SU-DHL-6 (cell line): ENCODE measurements around the gene TREM2.

Experiments used
- H2AFZ ChIP-seq: fragments of 200-600 bp; sonication (generic); 2 replicates; pipeline ENCODE4 v1.6.1; 2014; ENCODE audit warnings: low read depth, mild to moderate bottlenecking, moderate library complexity, mixed read lengths, antibody characterized with exemption, low read length; ENCODE audit not compliant: severe bottlenecking
- H3F3A ChIP-seq: fragments of 200-600 bp; shearing (Covaris generic); 2 replicates; pipeline ENCODE4 v1.6.0; 2016; ENCODE audit warnings: antibody characterized with exemption, mild to moderate bottlenecking; ENCODE audit not compliant: insufficient read depth
- H3K27ac ChIP-seq: fragments of 200-600 bp; sonication (generic); 2 replicates; pipeline ENCODE4 v1.5.1; 2016; ENCODE audit warnings: low read depth, mild to moderate bottlenecking, low read length, moderate library complexity, mixed read lengths
- H3K27me3 ChIP-seq: fragments of 200-600 bp; sonication (generic), shearing (Covaris generic); 2 replicates; pipeline ENCODE4 v1.6.0; 2014; ENCODE audit warnings: mild to moderate bottlenecking, low read length
- H3K36me3 ChIP-seq: fragments of 200-600 bp; sonication (generic); 2 replicates; pipeline ENCODE4 v1.6.1; 2014; ENCODE audit warnings: mild to moderate bottlenecking, low read length, mixed read lengths
- H3K4me2 ChIP-seq: fragments of 300-600, 200-600 bp; shearing (Covaris generic), sonication (generic); 2 replicates; pipeline ENCODE4 v1.6.0; 2014; ENCODE audit warnings: low read length, low read depth, mild to moderate bottlenecking; ENCODE audit not compliant: poor library complexity, severe bottlenecking
- H3K4me3 ChIP-seq: fragments of 200-600 bp; sonication (generic); 2 replicates; pipeline ENCODE4 v1.5.1; 2014; ENCODE audit warnings: antibody characterized with exemption, low read length, mild to moderate bottlenecking, mixed read lengths; ENCODE audit not compliant: insufficient read depth, poor library complexity, severe bottlenecking
- H3K79me2 ChIP-seq: fragments of 200-600 bp; sonication (generic); 2 replicates; pipeline ENCODE4 v1.6.1; 2014; ENCODE audit warnings: mild to moderate bottlenecking, low read length, moderate library complexity; ENCODE audit not compliant: insufficient read depth
- H3K9ac ChIP-seq: fragments of 200-600 bp; sonication (generic); 2 replicates; pipeline ENCODE4 v1.7.0; 2014; ENCODE audit warnings: mild to moderate bottlenecking, low read length
- H3K9me2 ChIP-seq: fragments of 200-600 bp; sonication (generic); replicated peaks from 2 replicates; pipeline ENCODE4 v1.6.1; 2014; ENCODE audit warnings: low read length; ENCODE audit not compliant: insufficient read depth
- H3K9me3 ChIP-seq: fragments of 200-600 bp; sonication (generic); 2 replicates; pipeline ENCODE4 v1.6.1; 2014; ENCODE audit warnings: low read length, mixed read lengths; ENCODE audit not compliant: insufficient read depth
- H4K20me1 ChIP-seq: fragments of 200-600 bp; sonication (generic); 2 replicates; pipeline ENCODE4 v1.6.1; 2014; ENCODE audit warnings: low read depth, mild to moderate bottlenecking, antibody characterized with exemption, low read length, moderate library complexity, mixed read lengths
- CTCF ChIP-seq: fragments of 200-600 bp; sonication (generic); IDR thresholded peaks from one replicate; pipeline ENCODE4 v1.5.1; 2017; ENCODE audit warnings: antibody characterized with exemption, mild to moderate bottlenecking, low read length, moderate library complexity; ENCODE audit not compliant: insufficient read depth, poor library complexity, severe bottlenecking
- EZH2phosphoT487 ChIP-seq: fragments of 200-600 bp; sonication (generic), shearing (Covaris generic); conservative IDR thresholded peaks from 2 replicates; pipeline ENCODE4 v1.6.1; 2018; ENCODE audit warnings: mild to moderate bottlenecking, antibody characterized with exemption, low read length, moderate library complexity, mixed read lengths

The TREM2 gene

GRCh38 chr6:41204156-41204555 lies 41.2 kb upstream of the TREM2 start:
- Histone ChIP-seq H3K4me2 (no peak overlapping the region), H3K9me3 (no peaks in the 10 kb centered on the region), H3K9me2 (no peaks in the 10 kb centered on the region), H3K4me3 (no peak overlapping the region), H2AFZ (no peak overlapping the region), H3K9ac (no peak overlapping the region), H3K27me3 (no peaks in the 10 kb centered on the region), H3K36me3 (no peaks in the 10 kb centered on the region), H3K27ac (no peak overlapping the region), H3F3A (peaks cover 11% of the 10 kb centered on the region), H3K79me2 (no peaks in the 10 kb centered on the region), H4K20me1 (no peaks in the 10 kb centered on the region)
- no peak for TF ChIP-seq EZH2phosphoT487
- no peak for TF ChIP-seq CTCF

GRCh38 chr6:41201764-41202173 lies 38.9 kb upstream of the TREM2 start:
- H2AFZ ChIP-seq = no peak overlapping the region
- TF ChIP-seq CTCF (no peak), EZH2phosphoT487 (no peak)
- H3K27me3 ChIP-seq = no peaks in the 10 kb centered on the region
- no peaks in the 10 kb centered on the region for H3K36me3 ChIP-seq
- H3K27ac ChIP-seq = no peak overlapping the region
- no peak overlapping the region for H3K4me2 ChIP-seq
- no peaks in the 10 kb centered on the region for H3K79me2 ChIP-seq
- H3K4me3 ChIP-seq = no peak overlapping the region
- peaks cover 11% of the 10 kb centered on the region for H3F3A ChIP-seq
- no peak overlapping the region for H3K9ac ChIP-seq
- no peaks in the 10 kb centered on the region for H3K9me3 ChIP-seq
- no peaks in the 10 kb centered on the region for H4K20me1 ChIP-seq
- no peaks in the 10 kb centered on the region for H3K9me2 ChIP-seq

- Histone ChIP-seq H3K9ac (peak within 1 kb of the TSS; percentile 6; the same call in 1 of the 2 replicates), H3K27ac (peak within 1 kb of the TSS; percentile 66), H3K9me2 (no peaks in the 10 kb centered on the region), H2AFZ (peak within 1 kb of the TSS; percentile 3), H3F3A (peaks cover 11% of the 10 kb centered on the region), H3K4me3 (no peak within 1 kb of the TSS), H3K79me2 (no peaks in the 10 kb centered on the region), H3K27me3 (peaks cover 3% of the 10 kb centered on the region; the same call in 1 of the 2 replicates), H3K36me3 (no peaks in the 10 kb centered on the region), H3K4me2 (peak within 1 kb of the TSS; percentile 38), H3K9me3 (no peaks in the 10 kb centered on the region), H4K20me1 (no peaks in the 10 kb centered on the region)
- TF ChIP-seq EZH2phosphoT487 (no peak), CTCF (no peak)
Measured at GRCh38 chr6:41200901-41201763, 38.2 kb upstream of the TREM2 start, which contains the start of gene TREML2. Gene TREML2 (minus strand): TSS chr6:41201149. CDS start chr6:41201008, 141 bp downstream.
